GM12864 (cell line): Measurements from ENCODE around the gene ZNF516.

Experiments
- DNase-seq: peaks from one replicate; pipeline ENCODE4 v3.0.0-alpha.2; 2011; ENCODE audit warnings: low read depth
- H3K4me3 ChIP-seq: 2 replicates; pipeline ENCODE4 v1.5.1; 2011; ENCODE audit warnings: mild to moderate bottlenecking, low read depth, low read length, control low read depth
- TF ChIP-seq, protein P1 (sequence below): IDR thresholded peaks from 2 replicates; pipeline ENCODE4 v1.5.1; 2011; ENCODE audit warnings: low read depth, mild to moderate bottlenecking, moderate library complexity, low read length, control low read depth, inconsistent platforms; ENCODE audit errors: missing control alignments

The ZNF516 gene

DNA sequence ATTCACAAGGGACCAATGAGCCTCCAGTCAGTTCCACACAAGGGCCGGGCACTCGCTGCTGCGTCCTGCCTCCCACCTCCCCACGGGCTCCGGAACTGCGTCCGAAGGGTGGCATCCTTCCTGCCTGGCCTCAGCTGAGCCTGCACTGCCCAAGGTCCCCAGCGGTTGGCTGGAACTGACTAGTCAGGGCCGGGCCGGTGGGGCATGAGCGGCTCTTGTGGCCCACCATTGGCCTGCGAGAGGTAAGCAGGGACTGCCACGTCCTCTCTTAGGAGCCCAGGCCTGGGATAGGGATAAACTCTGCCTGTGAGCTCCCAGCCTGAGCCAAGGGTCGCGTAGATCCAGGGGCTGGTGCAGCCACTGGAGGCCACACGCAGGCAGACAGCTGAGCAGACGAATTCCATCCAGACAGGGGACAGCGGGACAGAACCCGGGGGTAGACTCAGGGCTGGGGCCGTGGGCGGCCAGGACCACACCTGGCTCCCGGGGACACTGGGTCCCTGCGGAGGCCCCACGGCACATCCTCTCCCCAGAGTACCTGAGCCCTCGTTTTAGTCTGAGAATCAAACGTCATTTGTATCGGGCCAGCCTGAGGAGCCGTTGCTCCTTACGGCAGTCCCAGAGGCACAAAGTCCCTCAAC is 148.4 kb downstream of the ZNF516 start:
- TF ChIP-seq, protein P1, sequence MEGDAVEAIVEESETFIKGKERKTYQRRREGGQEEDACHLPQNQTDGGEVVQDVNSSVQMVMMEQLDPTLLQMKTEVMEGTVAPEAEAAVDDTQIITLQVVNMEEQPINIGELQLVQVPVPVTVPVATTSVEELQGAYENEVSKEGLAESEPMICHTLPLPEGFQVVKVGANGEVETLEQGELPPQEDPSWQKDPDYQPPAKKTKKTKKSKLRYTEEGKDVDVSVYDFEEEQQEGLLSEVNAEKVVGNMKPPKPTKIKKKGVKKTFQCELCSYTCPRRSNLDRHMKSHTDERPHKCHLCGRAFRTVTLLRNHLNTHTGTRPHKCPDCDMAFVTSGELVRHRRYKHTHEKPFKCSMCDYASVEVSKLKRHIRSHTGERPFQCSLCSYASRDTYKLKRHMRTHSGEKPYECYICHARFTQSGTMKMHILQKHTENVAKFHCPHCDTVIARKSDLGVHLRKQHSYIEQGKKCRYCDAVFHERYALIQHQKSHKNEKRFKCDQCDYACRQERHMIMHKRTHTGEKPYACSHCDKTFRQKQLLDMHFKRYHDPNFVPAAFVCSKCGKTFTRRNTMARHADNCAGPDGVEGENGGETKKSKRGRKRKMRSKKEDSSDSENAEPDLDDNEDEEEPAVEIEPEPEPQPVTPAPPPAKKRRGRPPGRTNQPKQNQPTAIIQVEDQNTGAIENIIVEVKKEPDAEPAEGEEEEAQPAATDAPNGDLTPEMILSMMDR, result no peak
- no peak for DNase-seq
- H3K4me3 ChIP-seq, result no peak overlapping the region

- TF ChIP-seq, protein P1, result no peak
- no peak overlapping the region for H3K4me3 ChIP-seq
- no peak for DNase-seq
These were observed 149.1 kb downstream of the ZNF516 start for GRCh38 chr18:76345901-76346300.

GRCh38 chr18:76343938-76344569 is 151.0 kb downstream of the ZNF516 start:
- DNase-seq, result no peak
- no peak overlapping the region for H3K4me3 ChIP-seq
- TF ChIP-seq, protein P1, result no peak

DNA sequence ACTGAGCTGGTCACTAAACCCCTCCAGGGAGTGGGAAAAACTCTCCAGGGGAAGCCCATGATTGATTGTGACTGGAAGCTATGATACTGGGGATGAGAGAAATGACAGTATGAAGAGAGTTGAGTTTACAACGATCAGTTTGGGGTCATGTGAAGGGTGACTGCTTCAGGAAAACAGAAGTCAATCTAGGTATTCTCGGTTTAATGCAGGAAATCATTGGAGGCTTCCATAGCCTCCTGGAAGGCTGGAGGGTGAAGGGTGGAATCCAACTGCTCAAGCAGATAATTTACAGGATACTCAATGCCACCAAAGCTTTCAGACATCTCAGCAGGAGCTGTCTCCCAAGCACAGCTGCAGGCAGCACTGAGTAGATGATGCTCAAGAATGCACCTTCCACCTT is 154.6 kb downstream of the ZNF516 start:
- TF ChIP-seq, protein P1, result no peak
- no peak overlapping the region for H3K4me3 ChIP-seq
- DNase-seq, result no peak

GRCh38 chr18:76339246-76339620 is 155.8 kb downstream of the ZNF516 start:
- TF ChIP-seq, protein P1, result no peak
- no peak for DNase-seq
- H3K4me3 ChIP-seq, result no peak overlapping the region

GRCh38 chr18:76338619-76339245 is 156.3 kb downstream of the ZNF516 start:
- TF ChIP-seq, protein P1, result no peak
- no peak for DNase-seq
- no peak overlapping the region for H3K4me3 ChIP-seq
